NOMO-1 treated with dmso at 0.1 percent for 144 hours (cell line): ENCODE results near the gene CTPS1.

Experiments
- DNase-seq: peaks from one replicate; lab custom pipeline; 2025; ENCODE audit not compliant: unreplicated experiment; lab: John Stamatoyannopoulos, UW

CTPS1 gene, protein sequence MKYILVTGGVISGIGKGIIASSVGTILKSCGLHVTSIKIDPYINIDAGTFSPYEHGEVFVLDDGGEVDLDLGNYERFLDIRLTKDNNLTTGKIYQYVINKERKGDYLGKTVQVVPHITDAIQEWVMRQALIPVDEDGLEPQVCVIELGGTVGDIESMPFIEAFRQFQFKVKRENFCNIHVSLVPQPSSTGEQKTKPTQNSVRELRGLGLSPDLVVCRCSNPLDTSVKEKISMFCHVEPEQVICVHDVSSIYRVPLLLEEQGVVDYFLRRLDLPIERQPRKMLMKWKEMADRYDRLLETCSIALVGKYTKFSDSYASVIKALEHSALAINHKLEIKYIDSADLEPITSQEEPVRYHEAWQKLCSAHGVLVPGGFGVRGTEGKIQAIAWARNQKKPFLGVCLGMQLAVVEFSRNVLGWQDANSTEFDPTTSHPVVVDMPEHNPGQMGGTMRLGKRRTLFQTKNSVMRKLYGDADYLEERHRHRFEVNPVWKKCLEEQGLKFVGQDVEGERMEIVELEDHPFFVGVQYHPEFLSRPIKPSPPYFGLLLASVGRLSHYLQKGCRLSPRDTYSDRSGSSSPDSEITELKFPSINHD

DNA sequence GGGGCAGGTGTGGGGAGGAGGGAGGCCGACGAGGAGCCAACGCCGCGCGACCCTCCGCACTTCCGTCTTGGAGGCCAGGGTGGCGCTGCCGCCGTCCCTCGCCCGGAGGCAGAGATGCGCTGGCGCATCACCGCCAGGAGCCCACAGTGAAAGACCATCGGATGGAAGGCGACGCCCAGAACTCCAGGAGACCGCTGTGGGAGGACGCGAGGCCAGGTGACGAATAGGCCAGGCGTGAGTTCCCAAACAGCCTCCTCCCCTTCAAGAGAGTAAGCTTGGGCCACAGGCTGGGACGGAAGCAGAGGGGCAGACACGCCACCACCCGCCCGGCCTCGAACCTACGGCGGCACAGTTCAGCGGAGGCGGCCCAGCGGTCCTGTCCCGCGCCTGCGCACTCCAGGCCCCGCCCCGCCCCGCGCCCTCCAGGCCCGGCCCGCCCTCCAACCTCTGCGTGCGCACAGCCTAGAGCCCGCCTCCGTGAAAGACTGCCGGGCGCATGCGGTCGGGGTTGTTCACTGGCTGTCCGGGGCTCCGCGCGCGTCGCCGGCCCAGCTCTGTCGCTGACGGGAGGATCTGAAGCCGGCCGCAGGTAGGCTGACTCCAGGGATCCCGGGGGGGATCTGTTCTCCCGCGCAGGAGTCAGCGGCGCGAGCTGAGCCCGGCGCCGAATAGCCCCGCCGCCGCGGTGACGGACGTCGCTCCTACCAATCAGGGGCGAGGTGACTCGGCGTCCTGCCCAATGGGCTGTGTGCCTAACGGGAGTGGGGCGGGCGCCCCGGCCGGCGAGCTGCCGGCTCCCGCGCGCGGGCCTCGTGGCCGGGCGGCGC lies at the start of gene CTPS1:
Gene CTPS1, plus strand, starts transcription at position 456 of the 827 bp plus-strand sequence. CDS start 3,595 bp downstream, outside the sequence.
- peak; percentile 87 for DNase-seq

DNA sequence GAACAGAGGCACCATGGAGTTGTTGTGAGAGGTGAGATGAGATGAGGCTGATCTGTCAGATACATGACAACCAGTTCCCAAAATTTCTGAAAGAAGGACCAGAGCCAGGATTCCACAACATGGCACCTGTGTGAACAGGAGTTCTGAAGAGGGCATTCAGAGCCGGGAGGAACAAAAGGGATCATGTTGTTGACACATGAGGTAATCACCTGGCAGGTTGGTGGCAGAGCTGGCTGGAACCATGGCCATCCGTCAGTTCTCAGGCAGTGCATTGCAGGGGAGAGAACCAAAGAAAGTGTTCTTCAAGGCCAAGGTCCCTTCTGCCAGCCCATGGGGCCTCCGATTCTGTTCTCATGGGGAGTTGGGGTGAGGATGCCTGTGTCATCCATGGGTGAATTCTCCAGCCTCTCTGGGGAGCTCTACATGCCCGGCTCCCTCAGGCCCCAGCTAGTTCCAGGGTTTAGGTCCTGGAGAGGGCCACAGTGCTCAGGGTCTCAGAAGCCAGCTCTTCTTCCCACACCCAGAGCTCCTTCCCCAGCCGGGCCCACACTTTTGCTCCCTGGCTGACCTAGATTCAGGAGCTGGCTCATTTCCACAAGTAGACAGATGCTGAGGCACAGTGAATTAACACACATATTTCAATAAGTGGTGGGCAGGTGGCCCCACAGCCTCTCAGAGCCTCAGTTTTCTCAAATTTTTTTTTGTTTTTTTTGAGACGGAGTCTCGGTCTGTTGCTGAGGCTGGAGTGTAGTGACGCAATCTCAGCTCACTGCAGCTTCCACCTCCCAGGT lies 49.1 kb upstream of the CTPS1 start:
- no peak for DNase-seq

DNA sequence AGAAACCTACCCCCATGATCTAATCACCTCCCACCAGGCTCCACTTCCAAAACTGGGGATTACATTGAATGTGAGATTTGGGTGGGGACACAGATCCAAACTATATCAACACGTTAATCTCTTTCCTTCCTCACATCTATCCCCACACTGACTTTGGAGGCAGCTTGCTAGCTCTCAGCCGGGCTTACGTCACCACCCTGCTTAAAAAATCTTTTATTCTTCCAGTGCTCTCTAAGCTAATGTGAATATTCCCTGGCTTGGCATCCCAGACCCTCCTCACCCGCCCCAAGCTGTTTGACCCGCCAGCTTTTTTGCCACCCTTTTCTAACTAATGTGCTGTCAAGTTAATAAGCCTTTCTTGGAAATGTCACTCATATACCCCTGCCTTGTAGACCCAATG lies 47.9 kb upstream of the CTPS1 start:
- no peak for DNase-seq

DNA sequence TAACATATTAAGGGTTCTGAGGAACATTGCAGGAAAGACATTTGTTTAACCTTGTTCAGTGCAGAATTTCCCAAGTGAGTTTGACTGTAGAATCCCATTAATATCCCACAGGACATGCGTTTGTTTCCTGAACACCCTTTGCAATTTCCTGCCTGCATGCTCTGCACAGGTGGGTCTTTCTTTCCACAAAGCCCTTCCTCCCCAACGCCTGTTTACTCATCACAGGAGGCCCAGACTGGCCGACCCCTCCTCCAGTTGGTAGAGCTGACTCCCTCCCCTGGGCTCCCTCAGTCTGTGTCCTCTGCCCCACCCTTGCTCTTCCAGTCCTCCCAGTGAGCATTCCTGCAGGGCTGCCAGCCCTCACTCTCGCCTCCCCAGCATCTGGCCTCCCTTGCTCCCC lies 47.5 kb upstream of the CTPS1 start:
- DNase-seq, result no peak

DNA sequence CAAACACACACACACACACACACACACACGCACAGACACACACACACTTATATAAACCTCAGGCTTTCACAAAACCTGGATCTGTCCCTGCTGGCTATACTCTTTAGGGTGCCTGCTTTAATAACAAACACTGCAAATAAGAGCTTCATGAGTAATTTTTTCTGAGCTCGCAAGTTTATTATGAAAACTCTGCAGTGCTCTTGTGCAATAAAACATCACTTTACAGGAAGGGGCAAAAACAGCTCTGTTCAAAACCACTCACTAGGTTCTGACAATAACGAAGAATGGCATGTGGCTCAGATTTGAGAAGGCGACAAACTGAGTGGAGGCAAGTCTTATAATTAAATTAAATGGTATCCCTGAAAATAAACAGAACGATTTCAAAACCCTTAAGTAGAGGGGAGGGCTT lies 42.6 kb upstream of the CTPS1 start:
- DNase-seq, result peak; percentile 27

DNA sequence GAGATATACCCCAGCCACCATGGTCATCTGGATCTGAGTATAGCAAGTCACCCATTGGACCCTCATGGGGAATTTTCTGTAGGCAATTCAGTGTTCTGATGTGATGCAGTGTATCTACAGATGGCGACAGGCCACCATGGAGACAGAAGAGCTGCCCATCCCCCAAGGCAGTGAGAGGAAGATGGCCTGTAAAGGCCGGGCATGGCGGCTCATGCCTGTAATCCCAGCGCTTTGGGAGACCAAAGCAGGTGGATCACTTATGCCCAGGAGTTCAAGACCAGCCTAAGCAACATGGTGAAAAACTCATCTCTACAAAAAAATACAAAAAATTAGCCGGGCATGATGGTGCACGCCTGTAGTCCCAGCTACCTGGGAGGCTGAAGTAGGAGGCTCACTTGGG lies 41.1 kb upstream of the CTPS1 start:
- DNase-seq, result no peak

DNA sequence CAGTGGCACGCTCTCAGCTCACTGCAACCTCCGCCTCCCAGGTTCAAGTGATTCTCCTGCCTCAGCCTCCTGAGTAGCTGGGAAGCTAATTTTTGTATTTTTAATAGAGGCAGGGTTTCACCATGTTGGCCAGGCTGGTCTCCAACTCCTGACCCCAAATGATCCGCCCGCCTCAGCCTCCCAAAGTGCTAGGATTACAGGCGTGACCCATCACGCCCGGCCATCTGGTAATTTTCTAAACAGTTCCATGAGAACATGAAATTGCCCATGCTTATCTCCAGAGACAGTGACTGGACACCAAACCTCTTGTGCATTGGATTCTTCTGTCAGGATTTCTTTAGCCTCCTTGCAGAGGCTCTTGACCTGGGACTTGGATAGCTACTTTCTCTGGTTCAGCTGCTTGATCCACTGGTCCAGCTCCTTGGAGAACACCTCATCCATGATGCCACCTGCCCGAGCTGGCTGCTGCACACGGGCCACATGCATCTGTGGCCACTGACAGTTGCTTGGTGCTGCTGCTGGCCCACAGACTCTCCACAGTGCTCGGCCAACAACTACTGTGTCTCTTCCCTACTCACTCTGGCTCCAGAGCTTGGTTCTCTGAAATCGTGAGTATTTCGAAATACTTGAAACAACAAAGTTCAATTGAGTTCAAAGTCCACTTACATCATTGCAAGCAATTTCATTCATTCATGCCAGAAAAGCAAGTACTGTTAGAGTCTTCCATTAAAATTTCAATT lies 40.0 kb upstream of the CTPS1 start:
- peak; percentile 69 for DNase-seq

DNA sequence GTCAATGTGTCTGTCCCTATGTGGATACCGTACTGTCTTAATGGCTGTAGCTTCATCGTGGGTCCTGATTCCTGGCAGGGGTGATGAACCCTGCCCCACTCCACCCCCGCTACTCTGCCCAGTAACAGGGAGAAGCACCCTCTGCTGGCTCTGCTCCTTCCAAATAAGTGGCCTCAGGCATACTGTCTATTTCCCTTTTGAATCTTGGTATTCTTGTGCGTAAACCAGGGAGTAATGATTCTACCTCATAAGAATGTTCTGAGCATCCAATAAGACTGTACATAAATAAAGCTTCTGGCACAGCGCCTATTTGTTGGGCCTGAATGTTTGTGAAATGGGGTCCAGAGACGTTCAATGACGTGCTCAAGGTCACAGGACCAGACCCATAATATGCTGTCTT lies 35.2 kb upstream of the CTPS1 start:
- DNase-seq, result no peak

DNA sequence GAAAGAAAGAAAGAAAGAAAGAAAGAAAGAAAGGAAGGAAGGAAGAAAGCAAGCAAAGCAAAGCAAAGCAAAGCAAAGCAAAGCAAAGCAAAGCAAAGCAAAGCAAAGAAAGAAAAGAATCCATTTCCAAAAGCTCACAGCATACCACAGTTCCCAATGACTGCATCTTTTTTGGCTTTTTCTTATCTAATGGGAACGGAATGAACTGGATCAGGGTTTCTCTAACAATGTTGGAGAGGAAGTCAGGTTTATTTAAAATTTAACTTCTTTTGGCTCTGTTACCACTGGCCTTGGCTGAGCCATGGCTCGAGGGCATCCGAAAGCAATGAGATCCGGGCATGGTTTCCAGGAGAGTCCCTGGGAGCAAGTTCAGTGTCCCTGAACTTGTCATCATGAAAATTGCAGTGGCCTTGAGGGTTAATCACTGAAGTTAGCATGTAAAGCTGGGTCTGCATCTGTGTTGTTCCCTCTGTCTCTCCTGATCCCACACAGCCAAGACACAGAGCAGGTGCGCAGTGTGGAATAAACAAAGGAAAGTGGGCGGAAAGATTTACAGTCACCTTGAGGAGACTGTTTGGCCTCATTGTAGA lies 34.6 kb upstream of the CTPS1 start:
- DNase-seq, result no peak

DNA sequence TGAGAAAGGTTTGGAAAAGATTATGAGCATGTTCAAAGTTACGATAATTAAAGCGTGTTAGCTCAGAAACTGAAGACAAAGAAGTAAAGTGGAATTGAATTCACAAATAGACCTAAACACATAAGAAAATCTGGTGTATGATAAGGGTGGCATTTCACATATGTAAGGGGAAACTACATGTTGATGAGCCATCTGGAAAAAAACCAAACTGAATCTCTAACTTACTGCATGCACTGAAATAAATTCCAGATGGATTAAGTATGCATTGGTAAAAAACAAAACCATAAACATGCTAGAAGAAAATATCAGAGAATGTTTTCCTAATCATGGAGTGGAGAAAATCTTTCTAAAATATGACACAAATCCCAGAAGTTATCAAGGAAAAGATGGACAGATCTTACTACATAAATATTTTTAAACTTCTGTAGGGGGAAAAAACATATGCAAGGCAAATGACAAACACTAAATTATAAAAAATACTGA lies 34.0 kb upstream of the CTPS1 start:
- no peak for DNase-seq

DNA sequence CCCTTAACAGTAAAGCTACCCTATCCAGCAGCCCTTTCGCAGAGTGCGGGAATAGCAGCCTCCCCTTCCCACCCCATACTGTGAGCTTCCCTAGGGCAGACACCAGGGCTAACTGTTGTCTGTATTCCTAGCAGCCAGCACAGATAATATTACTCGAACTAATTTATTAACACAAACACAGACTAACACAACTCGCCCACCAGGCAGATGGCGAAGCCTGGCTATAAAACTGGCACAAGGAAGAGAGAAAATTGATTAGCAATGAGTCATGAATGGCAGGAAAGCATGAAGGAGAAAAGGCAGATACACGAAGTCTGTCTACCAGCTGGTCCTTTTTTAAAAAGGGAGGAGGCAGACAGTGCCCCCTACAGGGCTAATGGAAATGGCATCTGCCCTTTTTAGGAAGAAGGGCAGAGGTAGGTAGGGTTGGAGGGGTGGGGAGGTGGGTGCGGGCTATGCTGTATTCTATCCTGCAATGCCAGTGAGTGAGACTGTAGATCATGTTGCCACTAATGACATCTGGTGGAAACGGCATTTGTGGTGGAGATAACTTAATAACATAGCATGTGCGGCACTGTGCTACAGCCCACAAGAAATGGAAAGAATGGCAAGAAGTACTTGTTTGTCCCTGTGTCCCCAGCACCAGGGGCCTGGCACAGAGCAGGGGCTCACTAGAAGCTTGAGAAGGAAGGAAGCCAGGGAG lies 30.6 kb upstream of the CTPS1 start:
- peak; percentile 59 for DNase-seq

DNA sequence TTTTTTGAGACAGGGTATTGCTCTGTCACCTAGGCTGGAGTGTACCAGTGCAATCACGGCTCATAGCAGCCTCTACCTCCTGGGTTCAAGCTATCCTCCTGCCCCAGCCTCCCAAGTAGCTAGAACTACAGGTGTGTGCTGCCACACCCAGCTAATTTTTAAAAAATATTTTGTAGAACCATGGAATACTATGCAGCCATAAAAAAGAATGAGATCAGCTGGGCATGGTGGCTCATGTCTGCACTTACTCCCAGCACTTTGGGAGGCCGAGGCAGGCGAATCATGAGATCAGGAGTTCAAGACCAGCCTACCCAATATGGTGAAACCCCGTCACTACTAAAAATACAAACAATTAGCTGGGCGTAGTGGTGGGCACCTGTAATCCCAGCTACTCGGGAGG lies 29.9 kb upstream of the CTPS1 start:
- DNase-seq, result no peak

DNA sequence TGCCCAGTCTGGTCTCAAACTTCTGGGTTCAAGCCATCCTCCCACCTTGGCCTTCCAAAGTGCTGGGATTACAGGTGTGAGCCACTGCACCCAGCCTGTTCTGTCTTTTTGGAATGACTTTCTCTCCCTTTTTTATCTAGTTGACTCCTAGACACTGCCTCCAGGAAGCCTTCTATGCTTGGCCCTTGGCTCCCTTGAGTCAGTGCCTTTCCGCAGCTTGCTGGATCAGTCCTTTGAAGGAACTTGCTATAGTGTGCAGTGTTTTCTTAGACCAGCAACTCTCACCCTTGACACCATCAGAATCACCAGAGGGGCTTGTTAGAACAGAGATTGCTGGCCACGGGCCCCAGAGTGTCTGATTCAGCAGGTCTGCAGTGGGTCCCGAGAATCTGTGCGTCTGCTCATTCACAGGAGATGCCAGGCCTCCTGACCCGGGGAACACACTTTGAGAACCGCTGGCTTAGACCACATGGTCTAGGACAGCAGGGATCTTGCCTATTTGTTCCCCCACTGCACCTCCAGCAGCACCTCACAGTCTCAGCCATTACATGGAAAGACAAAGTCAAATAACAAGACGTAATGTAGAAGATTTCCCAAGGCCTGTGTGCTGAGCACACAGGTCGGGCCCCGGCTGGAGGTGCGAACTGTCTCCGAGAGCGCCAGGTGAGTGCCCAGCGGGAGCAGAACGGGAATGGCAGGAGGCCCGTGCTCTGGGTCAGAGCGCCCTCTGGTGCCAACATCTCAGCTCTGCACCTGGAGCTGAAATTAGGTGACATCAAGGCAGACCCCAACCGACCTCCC lies 27.4 kb upstream of the CTPS1 start:
- no peak for DNase-seq

DNA sequence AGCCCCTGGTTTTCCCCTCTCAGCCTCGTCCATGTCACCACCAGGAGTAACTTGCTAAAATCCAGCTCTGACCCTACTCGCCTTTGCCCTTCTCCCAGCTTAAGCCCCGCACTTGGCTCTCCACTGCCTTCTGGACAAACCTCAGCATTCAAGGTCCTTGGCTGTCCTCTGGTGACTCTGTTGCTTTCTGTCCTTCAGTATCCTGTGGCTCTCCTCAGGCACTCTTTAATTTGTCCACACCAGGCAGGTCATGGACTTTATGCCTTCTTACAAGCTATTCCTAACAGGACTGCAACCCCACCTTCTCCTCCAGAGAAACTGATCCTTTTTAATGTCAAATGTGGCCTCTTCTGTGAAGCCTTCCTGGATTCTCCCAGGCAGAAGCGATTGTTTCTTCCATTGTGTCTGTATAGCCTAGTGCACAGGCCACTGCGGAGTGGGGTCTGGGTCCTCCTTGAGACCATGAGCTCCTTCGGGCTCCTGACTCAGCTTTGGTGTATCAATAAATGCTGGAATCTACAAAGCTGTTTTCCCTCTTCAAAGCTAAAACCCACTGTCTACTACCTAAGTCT lies 26.7 kb upstream of the CTPS1 start:
- DNase-seq, result no peak

DNA sequence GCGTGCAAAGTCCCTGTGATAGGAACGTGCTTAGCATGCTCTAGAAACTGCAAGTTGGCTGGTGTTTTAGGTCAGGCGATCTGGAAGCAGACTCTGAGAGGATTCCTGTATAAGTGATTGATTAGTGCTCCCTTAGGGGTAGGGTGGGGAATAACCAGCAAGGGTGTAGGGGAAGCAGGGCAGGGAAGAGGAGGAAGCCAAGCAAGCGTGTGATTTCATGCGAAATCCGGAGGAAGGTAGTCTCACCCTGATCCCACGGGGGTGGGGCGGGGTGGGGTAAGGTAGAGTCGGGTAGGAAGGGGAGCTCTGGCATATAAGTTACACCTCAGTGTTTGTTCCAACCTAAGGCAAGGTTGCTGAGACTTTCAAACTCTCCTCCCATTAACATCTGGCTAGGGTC lies 24.9 kb upstream of the CTPS1 start:
- DNase-seq, result no peak

DNA sequence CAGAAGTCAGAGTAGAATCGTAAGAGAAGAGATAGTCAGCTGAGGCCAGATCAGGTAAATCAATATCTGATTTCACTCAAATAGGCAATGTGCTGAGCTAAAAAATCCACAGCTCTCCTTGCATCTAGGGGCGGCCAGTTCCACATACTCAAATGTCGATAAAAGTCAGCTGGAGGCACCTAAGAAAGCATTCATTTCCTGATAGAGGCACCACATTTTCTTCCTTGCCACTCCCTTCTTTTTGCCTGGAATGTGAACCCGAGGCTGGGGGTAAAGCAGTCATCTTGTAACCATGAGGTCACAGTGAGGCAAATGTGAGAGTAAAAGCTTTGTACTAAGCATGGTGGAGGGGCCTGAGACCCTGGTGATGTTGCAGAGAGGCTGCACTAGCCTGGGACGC lies 24.2 kb upstream of the CTPS1 start:
- no peak for DNase-seq

DNA sequence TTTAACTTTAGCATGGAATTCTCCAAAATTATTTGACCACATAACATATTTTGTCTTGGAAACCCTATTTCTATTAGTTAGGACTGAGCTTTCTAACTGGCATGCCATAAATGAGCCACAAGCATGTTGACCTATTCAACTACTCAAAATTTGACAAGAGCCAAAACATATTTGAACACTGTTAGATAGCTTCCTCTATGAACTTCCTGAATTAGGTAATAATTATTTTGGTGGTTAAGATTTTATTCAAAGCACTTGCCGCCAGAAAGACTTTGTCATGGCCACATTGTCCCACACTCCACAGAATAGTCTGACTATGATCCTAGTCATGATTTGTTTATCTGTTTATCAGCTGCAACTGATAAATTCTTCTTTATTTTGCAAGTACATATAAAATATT lies 23.1 kb upstream of the CTPS1 start:
- DNase-seq, result peak; percentile 20

DNA sequence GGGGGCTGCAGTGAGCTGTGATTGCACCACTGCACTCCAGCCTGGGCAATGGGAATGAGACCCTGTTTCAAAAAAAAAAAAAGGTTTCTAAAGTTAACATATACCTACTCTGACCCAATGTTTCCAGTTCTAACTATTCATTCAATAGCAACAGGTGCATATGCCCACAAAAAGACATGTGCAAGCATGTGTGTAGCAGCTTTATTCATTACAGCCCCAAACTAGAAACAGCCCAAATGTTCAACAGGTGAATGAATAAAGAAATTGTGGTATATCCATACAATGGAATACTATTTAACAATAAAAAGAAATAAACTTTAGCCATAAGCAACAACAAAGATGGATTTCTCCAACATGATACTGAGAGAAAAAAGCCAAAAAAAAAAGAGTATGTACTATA lies 21.3 kb upstream of the CTPS1 start:
- DNase-seq, result no peak
